Measurements from ENCODE around the gene RTN4RL2. TPM values are rescaled to one million over a fixed set of nuclear protein-coding genes. Genes with fewer than 3 reads are reported as not detected.

The RTN4RL2 gene
- polyA plus RNA-seq, 1 donor: 0.60 TPM

DNA sequence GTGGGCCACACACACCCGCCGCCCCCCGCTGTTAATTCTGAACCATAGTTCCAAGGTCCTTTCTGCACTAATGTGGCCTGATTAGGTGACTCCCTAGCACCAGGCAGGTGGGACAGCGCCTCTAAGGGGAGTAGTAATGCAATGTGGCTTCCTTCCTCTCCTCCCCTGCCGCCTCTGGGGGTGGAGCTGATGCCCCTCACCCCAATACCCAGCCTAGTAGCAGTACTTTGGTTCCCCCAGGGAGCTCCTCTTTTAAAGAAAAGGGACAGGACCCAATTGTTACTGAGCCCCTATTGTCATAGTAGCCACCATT lies 14.4 kb downstream of the RTN4RL2 start:
- H3K4me3 ChIP-seq (ENCODE audit: low read length): no peak overlapping the region
- no peak overlapping the region for H3K27ac ChIP-seq (ENCODE audit: low read length)
- WGBS (ENCODE audit: insufficient coverage, low lambda C conversion rate): no CpG with 5 or more reads among the region's 5 CpGs
- H3K9me3 ChIP-seq (ENCODE audit: control insufficient read depth, low read depth, low read length): no peaks in the 10 kb centered on the region
- H3K27me3 ChIP-seq (ENCODE audit: control insufficient read depth, insufficient read depth, low read length): peaks cover 46% of the 10 kb centered on the region
- no peak for DNase-seq
- no peaks in the 10 kb centered on the region for H3K36me3 ChIP-seq (ENCODE audit: control insufficient read depth, insufficient read depth, low read length)
- peaks cover 11% of the 10 kb centered on the region for H3K4me1 ChIP-seq (ENCODE audit: control insufficient read depth, insufficient read depth, low read length)

GRCh38 chr11:57475191-57475590 lies 14.9 kb downstream of the RTN4RL2 start:
- Histone ChIP-seq H3K4me3 (ENCODE audit: low read length) (no peak overlapping the region), H3K36me3 (ENCODE audit: control insufficient read depth, insufficient read depth, low read length) (no peaks in the 10 kb centered on the region), H3K9me3 (ENCODE audit: control insufficient read depth, low read depth, low read length) (no peaks in the 10 kb centered on the region), H3K4me1 (ENCODE audit: control insufficient read depth, insufficient read depth, low read length) (peaks cover 11% of the 10 kb centered on the region), H3K27me3 (ENCODE audit: control insufficient read depth, insufficient read depth, low read length) (peaks cover 47% of the 10 kb centered on the region), H3K27ac (ENCODE audit: low read length) (no peak overlapping the region)
- WGBS (ENCODE audit: insufficient coverage, low lambda C conversion rate): no CpG with 5 or more reads among the region's 1 CpG
- DNase-seq: no peak

DNA sequence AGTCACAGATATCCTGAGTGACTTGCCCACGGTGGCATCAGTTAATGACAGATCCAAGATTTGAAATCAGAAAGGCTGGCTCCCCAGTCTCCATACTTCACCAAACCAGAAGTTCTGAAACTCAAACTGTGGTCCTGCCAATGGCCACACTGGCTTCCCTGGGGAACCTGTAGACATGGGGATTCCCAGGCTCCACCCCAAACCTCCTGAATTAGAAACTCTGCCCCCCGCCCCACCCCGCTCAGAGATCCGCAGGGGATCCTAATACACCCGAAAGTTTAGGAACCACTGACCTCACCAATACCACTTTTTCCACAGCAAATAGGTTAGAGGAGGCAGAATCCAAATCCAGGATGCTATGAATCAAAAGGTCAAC lies 15.3 kb downstream of the RTN4RL2 start:
- DNase-seq: no peak
- Histone ChIP-seq H3K36me3 (ENCODE audit: control insufficient read depth, insufficient read depth, low read length) (no peaks in the 10 kb centered on the region), H3K4me3 (ENCODE audit: low read length) (no peak overlapping the region), H3K9me3 (ENCODE audit: control insufficient read depth, low read depth, low read length) (no peaks in the 10 kb centered on the region), H3K27me3 (ENCODE audit: control insufficient read depth, insufficient read depth, low read length) (peaks cover 52% of the 10 kb centered on the region), H3K4me1 (ENCODE audit: control insufficient read depth, insufficient read depth, low read length) (peaks cover 11% of the 10 kb centered on the region), H3K27ac (ENCODE audit: low read length) (no peak overlapping the region)
- no CpG with 5 or more reads among the region's 5 CpGs for WGBS (ENCODE audit: insufficient coverage, low lambda C conversion rate)

DNA sequence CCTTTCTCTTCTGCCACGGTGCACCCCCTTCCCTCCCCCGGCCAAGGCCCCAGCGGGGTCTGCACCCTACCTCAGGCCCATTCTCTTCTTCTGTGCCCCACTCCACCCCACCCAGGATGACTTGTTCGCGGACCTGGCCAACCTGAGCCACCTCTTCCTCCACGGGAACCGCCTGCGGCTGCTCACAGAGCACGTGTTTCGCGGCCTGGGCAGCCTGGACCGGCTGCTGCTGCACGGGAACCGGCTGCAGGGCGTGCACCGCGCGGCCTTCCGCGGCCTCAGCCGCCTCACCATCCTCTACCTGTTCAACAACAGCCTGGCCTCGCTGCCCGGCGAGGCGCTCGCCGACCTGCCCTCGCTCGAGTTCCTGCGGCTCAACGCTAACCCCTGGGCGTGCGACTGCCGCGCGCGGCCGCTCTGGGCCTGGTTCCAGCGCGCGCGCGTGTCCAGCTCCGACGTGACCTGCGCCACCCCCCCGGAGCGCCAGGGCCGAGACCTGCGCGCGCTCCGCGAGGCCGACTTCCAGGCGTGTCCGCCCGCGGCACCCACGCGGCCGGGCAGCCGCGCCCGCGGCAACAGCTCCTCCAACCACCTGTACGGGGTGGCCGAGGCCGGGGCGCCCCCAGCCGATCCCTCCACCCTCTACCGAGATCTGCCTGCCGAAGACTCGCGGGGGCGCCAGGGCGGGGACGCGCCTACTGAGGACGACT lies 15.9 kb downstream of the RTN4RL2 start:
- peaks cover 53% of the 10 kb centered on the region for H3K27me3 ChIP-seq (ENCODE audit: control insufficient read depth, insufficient read depth, low read length)
- peak overlapping the region; percentile 24 for H3K4me3 ChIP-seq (ENCODE audit: low read length)
- no peak overlapping the region for H3K27ac ChIP-seq (ENCODE audit: low read length)
- peak in 1 of 2 donors; percentile 67 for DNase-seq
- peaks cover 11% of the 10 kb centered on the region for H3K4me1 ChIP-seq (ENCODE audit: control insufficient read depth, insufficient read depth, low read length)
- no peaks in the 10 kb centered on the region for H3K9me3 ChIP-seq (ENCODE audit: control insufficient read depth, low read depth, low read length)
- WGBS (ENCODE audit: insufficient coverage, low lambda C conversion rate): 0% methylated on average over 1 of the region's 80 CpGs
- H3K36me3 ChIP-seq (ENCODE audit: control insufficient read depth, insufficient read depth, low read length): no peaks in the 10 kb centered on the region

DNA sequence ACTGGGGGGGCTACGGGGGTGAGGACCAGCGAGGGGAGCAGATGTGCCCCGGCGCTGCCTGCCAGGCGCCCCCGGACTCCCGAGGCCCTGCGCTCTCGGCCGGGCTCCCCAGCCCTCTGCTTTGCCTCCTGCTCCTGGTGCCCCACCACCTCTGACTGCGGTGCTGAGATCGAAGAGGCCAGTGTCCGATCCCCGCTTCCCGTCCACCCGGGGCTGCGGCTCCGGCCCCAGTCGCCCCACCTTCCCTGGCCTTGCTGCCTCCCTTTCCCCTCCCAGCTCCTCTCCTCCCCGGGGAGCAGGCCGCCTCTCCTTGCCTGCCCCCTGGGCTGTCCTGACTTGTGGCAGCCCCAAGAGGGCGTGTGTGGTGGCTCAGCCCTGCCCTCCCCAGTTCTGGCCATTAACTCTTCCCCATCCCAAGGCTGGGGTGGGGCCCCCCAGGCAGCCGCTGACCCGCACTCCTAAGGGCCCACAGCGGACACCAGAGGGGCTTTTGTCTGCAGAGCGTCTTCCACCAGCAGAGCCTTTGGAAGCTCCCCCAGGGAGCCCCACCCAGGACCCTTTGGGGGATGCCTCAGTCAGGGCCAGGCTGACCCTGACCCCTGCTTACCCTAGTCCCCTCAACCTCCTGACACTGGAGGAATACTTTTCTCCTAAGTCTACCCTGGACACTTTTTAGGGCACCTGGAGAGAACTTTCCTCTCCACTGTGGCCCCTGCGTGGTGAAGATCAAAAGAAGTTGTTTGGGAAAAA lies 16.6 kb downstream of the RTN4RL2 start:
- Histone ChIP-seq H3K27ac (ENCODE audit: low read length) (no peak overlapping the region), H3K4me3 (ENCODE audit: low read length) (peak overlapping the region; percentile 24), H3K27me3 (ENCODE audit: control insufficient read depth, insufficient read depth, low read length) (peaks cover 57% of the 10 kb centered on the region), H3K9me3 (ENCODE audit: control insufficient read depth, low read depth, low read length) (no peaks in the 10 kb centered on the region), H3K36me3 (ENCODE audit: control insufficient read depth, insufficient read depth, low read length) (no peaks in the 10 kb centered on the region), H3K4me1 (ENCODE audit: control insufficient read depth, insufficient read depth, low read length) (peaks cover 11% of the 10 kb centered on the region)
- no CpG with 5 or more reads among the region's 27 CpGs for WGBS (ENCODE audit: insufficient coverage, low lambda C conversion rate)
- DNase-seq: peak in 1 of 2 donors; percentile 53

- no CpG with 5 or more reads among the region's 11 CpGs for WGBS (ENCODE audit: insufficient coverage, low lambda C conversion rate)
- peaks cover 64% of the 10 kb centered on the region for H3K27me3 ChIP-seq (ENCODE audit: control insufficient read depth, insufficient read depth, low read length)
- no peaks in the 10 kb centered on the region for H3K9me3 ChIP-seq (ENCODE audit: control insufficient read depth, low read depth, low read length)
- peaks cover 11% of the 10 kb centered on the region for H3K4me1 ChIP-seq (ENCODE audit: control insufficient read depth, insufficient read depth, low read length)
- DNase-seq: no peak
- no peaks in the 10 kb centered on the region for H3K36me3 ChIP-seq (ENCODE audit: control insufficient read depth, insufficient read depth, low read length)
- no peak overlapping the region for H3K27ac ChIP-seq (ENCODE audit: low read length)
- no peak overlapping the region for H3K4me3 ChIP-seq (ENCODE audit: low read length)
Observed at GRCh38 chr11:57477507-57478189, 17.3 kb downstream of the RTN4RL2 start.

GRCh38 chr11:57479021-57479663 lies 18.8 kb downstream of the RTN4RL2 start:
- Histone ChIP-seq H3K36me3 (ENCODE audit: control insufficient read depth, insufficient read depth, low read length) (no peaks in the 10 kb centered on the region), H3K27me3 (ENCODE audit: control insufficient read depth, insufficient read depth, low read length) (peaks cover 72% of the 10 kb centered on the region), H3K9me3 (ENCODE audit: control insufficient read depth, low read depth, low read length) (no peaks in the 10 kb centered on the region), H3K4me3 (ENCODE audit: low read length) (no peak overlapping the region), H3K27ac (ENCODE audit: low read length) (no peak overlapping the region), H3K4me1 (ENCODE audit: control insufficient read depth, insufficient read depth, low read length) (peaks cover 18% of the 10 kb centered on the region)
- WGBS (ENCODE audit: insufficient coverage, low lambda C conversion rate): no CpG with 5 or more reads among the region's 11 CpGs
- no peak for DNase-seq

DNA sequence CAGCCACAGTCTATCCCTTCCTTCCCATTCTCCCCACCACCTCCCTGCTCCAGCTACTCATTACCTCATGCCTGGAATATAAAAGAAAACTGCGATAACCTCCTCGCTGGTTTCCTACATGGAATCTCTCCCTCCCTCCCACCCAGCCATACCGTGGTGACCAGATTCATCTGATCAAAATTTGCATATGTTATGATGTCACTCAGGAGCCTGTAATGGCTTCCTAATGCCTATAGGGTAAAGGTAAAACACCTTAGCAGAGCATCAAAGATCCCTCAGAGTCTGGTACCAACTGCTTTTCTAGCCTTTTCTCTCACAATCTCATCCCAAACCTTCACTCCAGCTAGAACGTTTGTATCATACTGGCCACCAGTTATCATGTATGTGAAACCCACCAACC lies 19.6 kb downstream of the RTN4RL2 start:
- Histone ChIP-seq H3K4me1 (ENCODE audit: control insufficient read depth, insufficient read depth, low read length) (peaks cover 18% of the 10 kb centered on the region), H3K9me3 (ENCODE audit: control insufficient read depth, low read depth, low read length) (no peaks in the 10 kb centered on the region), H3K27ac (ENCODE audit: low read length) (no peak overlapping the region), H3K4me3 (ENCODE audit: low read length) (no peak overlapping the region), H3K27me3 (ENCODE audit: control insufficient read depth, insufficient read depth, low read length) (peaks cover 64% of the 10 kb centered on the region), H3K36me3 (ENCODE audit: control insufficient read depth, insufficient read depth, low read length) (peaks cover 4% of the 10 kb centered on the region)
- WGBS (ENCODE audit: insufficient coverage, low lambda C conversion rate): no CpG with 5 or more reads among the region's 4 CpGs
- DNase-seq: no peak

DNA sequence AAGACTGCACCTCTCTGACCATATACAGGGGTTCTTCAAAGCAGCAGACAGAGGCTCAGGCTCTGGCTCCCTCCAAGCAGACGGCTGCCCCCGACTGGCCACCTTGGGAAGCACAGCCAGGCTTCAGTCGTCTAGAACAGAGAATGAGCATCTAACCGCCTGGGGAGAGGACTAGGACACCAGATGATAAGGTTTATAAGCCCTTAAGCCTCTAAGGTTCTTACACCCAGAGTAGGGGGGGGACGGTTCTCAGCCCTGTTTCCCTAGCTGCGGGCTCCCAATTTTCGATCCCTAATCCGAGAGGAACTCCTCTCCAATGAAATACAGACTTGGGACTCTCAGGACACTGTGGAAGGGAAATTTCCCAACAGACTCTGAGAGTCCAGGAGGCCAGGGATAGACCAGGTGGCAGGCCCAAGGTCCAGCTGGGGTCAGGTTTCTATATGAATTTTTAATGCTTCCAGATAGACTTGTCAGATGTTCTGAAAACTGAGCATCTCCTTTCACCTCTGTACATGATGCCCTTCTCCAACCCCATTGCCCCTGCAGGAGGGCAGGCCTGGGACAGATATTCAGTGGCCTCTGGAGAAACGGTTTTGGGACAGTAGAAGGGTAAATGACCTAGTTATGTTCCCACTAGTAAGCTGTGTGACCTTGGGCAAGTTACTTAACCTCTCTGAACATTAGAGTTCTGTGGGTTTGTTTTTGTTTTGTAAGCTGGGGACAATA lies 20.2 kb downstream of the RTN4RL2 start:
- H3K4me1 ChIP-seq (ENCODE audit: control insufficient read depth, insufficient read depth, low read length): peaks cover 18% of the 10 kb centered on the region
- H3K4me3 ChIP-seq (ENCODE audit: low read length): no peak overlapping the region
- DNase-seq: peak in 1 of 2 donors; percentile 40
- WGBS (ENCODE audit: insufficient coverage, low lambda C conversion rate): no CpG with 5 or more reads among the region's 9 CpGs
- no peaks in the 10 kb centered on the region for H3K9me3 ChIP-seq (ENCODE audit: control insufficient read depth, low read depth, low read length)
- H3K27me3 ChIP-seq (ENCODE audit: control insufficient read depth, insufficient read depth, low read length): peaks cover 57% of the 10 kb centered on the region
- no peak overlapping the region for H3K27ac ChIP-seq (ENCODE audit: low read length)
- peaks cover 9% of the 10 kb centered on the region for H3K36me3 ChIP-seq (ENCODE audit: control insufficient read depth, insufficient read depth, low read length)

DNA sequence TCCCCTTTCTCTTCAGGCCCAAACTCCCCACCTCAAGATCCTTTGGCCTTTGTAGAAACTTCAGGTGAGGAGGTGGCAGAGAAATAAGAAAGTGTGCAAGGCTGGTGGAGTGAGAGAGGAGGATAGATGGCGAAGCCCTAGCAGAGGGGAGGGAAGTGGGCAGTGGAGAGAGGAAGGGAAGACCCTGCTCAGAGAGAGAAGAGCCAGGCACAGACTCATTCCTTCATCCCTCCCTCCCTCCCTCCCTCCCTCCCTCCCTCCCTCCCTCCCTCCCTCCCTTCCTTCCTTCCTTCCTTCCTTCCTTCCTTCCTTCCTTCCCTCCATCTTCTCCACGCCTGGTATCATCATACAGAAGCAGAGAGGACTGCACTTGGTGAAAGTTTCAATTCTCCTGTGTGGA lies 21.0 kb downstream of the RTN4RL2 start:
- Histone ChIP-seq H3K9me3 (ENCODE audit: control insufficient read depth, low read depth, low read length) (no peaks in the 10 kb centered on the region), H3K4me1 (ENCODE audit: control insufficient read depth, insufficient read depth, low read length) (peaks cover 14% of the 10 kb centered on the region), H3K27ac (ENCODE audit: low read length) (no peak overlapping the region), H3K36me3 (ENCODE audit: control insufficient read depth, insufficient read depth, low read length) (peaks cover 12% of the 10 kb centered on the region), H3K4me3 (ENCODE audit: low read length) (no peak overlapping the region), H3K27me3 (ENCODE audit: control insufficient read depth, insufficient read depth, low read length) (peaks cover 50% of the 10 kb centered on the region)
- WGBS (ENCODE audit: insufficient coverage, low lambda C conversion rate): no CpG with 5 or more reads among the region's 2 CpGs
- no peak for DNase-seq
